Ascending aorta (tissue), 2 donors: Measurements from ENCODE around the gene GIT2. TPM values are rescaled to one million over a fixed set of nuclear protein-coding genes. Genes with fewer than 3 reads are reported as not detected.

Experiments used
- DNase-seq, 2 donors: peaks; one replicate each; pipeline ENCODE4 v3.0.0-alpha.2; 2019; ENCODE audit warnings: low spot score in 2 of 2
- H3K27ac ChIP-seq, 2 donors: fragments of 200-600 bp; sonication (generic); one replicate each; pipeline ENCODE4 v1.5.1; 2016 to 2017; ENCODE audit warnings: mild to moderate bottlenecking in 1 of 2
- H3K27me3 ChIP-seq: fragments of 200-600 bp; sonication (generic); one replicate; pipeline ENCODE4 v1.5.1; 2017
- H3K36me3 ChIP-seq, 2 donors: fragments of 200-600 bp; sonication (generic); one replicate each; pipeline ENCODE4 v1.5.1; 2016
- H3K4me1 ChIP-seq, 2 donors: fragments of 200-600 bp; sonication (generic); one replicate each; pipeline ENCODE4 v1.5.1; 2016 to 2017; ENCODE audit warnings: mild to moderate bottlenecking in 1 of 2
- H3K4me3 ChIP-seq, 2 donors: fragments of 200-600 bp; sonication (generic); one replicate each; pipeline ENCODE4 v1.5.1; 2016 to 2017; ENCODE audit warnings: mild to moderate bottlenecking in 1 of 2
- H3K9me3 ChIP-seq, 2 donors: fragments of 200-600 bp; sonication (generic); one replicate each; pipeline ENCODE4 v1.5.1; 2016
- intact Hi-C: fragments of 100-400 bp; cut with DNase I; formaldehyde crosslinking; loops from one replicate; pipeline ENCODE4 v1.15.1; 2023
- total RNA-seq: library from RNA; depleted of rRNA; stranded (reverse); fragments of >200 nt; gene quantifications from one replicate; pipeline ENCODE4 v1.1.0, GENCODE V29; 2016
- TF ChIP-seq, protein P1 (sequence below), 3 experiments: fragments of 200-600 bp in 2 of 3; fragments of 450-650 bp in 1 of 3; sonication (generic) in 2 of 3; IDR thresholded peaks; one replicate each; pipeline ENCODE4 v1.5.1; 2016 to 2019; ENCODE audit warnings: antibody characterized with exemption in 3 of 3, mild to moderate bottlenecking in 1 of 3, moderate library complexity in 1 of 3

GIT2 gene
- total RNA-seq, 1 donor from 2014 or later: 44.9 TPM

DNA sequence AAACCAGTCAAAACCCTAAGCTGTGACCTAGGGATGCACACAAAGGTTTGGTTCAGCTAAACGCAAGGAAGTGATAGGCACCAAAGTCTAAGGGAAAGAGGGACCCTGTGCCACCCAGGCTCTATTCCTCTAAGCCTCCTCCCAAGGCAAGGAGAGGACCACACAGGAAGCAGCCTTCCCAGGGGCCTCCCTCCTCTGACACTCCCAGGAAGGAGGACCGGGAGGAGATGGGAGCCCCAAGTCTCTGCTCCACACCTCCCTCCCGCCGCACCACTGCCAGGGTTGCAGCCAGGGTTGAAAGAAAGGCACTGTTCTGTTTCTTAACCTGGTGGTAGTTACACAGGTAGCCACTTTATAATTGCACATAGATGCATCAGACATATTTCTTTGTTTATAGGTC, 74.2 kb downstream of the GIT2 start:
- intact Hi-C loops: no loop called here
- Histone ChIP-seq H3K27me3 (no peaks in the 10 kb centered on the region), H3K9me3 (no peaks in the 10 kb centered on the region), H3K27ac (no peak overlapping the region), H3K36me3 (peaks cover 40 to 47% of the 10 kb centered on the region in 2 donors), H3K4me1 (no peaks in the 10 kb centered on the region), H3K4me3 (no peak overlapping the region)
- TF ChIP-seq, protein P1, sequence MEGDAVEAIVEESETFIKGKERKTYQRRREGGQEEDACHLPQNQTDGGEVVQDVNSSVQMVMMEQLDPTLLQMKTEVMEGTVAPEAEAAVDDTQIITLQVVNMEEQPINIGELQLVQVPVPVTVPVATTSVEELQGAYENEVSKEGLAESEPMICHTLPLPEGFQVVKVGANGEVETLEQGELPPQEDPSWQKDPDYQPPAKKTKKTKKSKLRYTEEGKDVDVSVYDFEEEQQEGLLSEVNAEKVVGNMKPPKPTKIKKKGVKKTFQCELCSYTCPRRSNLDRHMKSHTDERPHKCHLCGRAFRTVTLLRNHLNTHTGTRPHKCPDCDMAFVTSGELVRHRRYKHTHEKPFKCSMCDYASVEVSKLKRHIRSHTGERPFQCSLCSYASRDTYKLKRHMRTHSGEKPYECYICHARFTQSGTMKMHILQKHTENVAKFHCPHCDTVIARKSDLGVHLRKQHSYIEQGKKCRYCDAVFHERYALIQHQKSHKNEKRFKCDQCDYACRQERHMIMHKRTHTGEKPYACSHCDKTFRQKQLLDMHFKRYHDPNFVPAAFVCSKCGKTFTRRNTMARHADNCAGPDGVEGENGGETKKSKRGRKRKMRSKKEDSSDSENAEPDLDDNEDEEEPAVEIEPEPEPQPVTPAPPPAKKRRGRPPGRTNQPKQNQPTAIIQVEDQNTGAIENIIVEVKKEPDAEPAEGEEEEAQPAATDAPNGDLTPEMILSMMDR (IDR thresholded peaks at IDR 0.05): no peak
- no peak for DNase-seq

DNA sequence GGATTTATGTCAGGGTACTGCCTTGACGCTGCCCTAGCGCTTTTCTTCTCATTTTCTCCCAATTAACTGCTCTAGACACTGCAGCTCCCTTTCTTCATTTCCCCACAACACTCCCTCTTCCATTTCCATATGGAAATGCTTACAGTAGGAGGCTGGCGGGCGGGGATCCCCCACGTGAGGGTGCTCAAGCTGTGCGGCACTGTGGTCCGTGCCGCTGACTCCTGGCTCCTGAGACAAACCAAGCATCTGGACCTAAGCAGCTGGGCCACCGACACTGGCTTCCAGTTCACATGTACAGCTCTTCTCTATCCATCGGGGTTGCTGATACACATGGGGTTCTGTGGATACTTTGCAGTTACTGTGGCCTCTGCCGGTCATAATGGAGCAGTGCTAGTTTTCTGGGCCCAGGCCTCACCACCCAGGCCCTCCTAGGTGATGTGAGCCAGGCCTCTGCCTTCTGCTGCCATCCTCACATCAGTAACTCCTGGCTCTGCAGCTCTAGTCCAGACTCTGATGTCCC, 75.8 kb downstream of the GIT2 start:
- Histone ChIP-seq H3K4me1 (no peaks in the 10 kb centered on the region), H3K27ac (no peak overlapping the region), H3K27me3 (no peaks in the 10 kb centered on the region), H3K4me3 (no peak overlapping the region), H3K9me3 (no peaks in the 10 kb centered on the region), H3K36me3 (peaks cover 49 to 55% of the 10 kb centered on the region in 2 donors)
- intact Hi-C loops: no loop called here
- DNase-seq: no peak
- TF ChIP-seq, protein P1 (IDR thresholded peaks at IDR 0.05): no peak

DNA sequence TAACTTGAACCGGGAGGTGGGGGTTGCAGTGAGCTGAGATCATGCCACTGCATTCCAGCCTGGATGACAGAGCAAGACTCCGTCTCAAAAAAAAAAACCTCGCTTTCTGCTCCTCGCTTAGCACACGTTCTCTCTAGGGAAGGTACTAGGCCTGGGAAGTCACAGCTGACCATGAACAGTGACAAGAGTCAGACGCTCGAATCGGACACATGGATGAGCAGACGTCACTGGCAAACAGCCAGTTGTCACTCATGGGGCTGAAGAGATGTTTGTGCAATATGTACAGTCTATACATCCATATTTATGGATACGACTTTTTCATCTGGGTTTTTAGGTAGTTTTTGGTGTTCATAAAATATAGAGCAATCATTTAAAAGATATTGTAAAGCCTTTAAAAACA, 76.7 kb downstream of the GIT2 start:
- Histone ChIP-seq H3K9me3 (no peaks in the 10 kb centered on the region), H3K36me3 (peaks cover 57 to 64% of the 10 kb centered on the region in 2 donors), H3K27me3 (no peaks in the 10 kb centered on the region), H3K4me3 (no peak overlapping the region), H3K4me1 (no peaks in the 10 kb centered on the region), H3K27ac (no peak overlapping the region)
- TF ChIP-seq, protein P1 (IDR thresholded peaks at IDR 0.05): no peak
- intact Hi-C loops: no loop called here
- DNase-seq: no peak

DNA sequence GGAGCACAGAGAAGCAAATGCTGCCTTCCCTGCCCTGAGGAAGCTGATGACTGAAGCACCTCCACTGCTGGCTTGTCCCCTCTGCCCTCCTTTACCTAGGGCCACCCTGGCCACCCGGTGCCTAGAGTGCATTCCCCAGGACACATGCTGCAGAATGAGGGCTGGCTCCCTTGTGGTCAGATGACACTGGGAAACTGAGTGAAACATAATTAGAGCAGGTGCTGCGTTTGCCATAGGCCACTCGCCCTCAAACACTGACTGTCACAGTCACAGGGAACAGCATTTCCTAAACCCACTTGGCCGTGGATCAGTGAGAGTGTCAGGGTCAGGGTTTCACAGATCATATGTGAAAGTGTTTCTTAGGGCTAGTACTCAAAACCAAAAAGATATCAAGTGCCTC, 80.1 kb downstream of the GIT2 start:
- intact Hi-C loops: no loop called here
- Histone ChIP-seq H3K4me3 (no peak overlapping the region), H3K4me1 (no peaks in the 10 kb centered on the region), H3K27ac (no peak overlapping the region), H3K27me3 (no peaks in the 10 kb centered on the region), H3K9me3 (no peaks in the 10 kb centered on the region), H3K36me3 (peaks cover 80 to 85% of the 10 kb centered on the region in 2 donors)
- no peak for DNase-seq
- TF ChIP-seq, protein P1 (IDR thresholded peaks at IDR 0.05): no peak

DNA sequence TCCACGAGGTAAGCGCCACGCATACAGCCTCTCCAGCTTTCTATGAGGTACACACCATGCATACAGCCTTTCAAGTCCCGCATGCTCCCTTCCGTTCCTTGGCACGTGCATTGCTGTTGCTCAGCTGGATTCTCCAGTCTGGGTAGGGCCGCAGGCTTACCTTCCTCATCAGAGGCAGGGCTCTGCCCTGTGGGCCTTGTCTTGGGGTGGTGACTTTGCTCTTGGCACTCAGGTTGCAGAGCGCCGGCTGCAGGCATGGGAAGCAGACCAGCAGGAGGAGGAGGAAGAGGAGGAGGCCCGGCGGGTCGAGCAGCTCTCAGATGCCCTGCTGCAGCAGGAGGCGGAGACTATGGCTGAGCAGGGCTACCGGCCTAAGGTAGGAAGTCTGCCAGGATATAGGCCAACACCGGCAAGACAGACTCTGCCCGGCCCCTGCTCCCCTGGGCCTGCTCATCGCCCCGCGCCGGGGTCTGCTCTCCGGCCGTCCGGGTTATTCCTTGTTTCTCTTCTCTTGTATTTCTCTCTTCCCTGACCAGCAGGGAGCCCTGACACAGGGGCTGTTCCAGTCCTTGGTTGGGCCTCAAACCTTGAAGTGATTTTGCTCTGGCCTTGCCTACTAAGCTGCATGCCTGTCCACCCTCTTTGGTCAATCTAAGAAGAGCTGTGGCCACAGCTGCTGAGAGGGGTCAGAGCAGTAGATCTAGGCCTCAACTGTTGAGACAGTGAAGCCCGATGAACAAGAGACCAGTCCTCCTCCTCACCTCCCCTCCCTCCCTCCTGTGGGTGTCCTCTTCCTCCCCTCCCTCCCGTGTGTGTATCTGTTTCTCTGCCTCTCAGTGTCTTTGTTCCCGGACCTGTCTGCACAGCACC, 80.8 kb downstream of the GIT2 start:
- TF ChIP-seq, protein P1 (IDR thresholded peaks at IDR 0.05): no peak
- no peak for DNase-seq
- intact Hi-C loops: no loop called here
- no peaks in the 10 kb centered on the region for H3K4me1 ChIP-seq
- no peaks in the 10 kb centered on the region for H3K27me3 ChIP-seq
- no peak overlapping the region for H3K27ac ChIP-seq
- H3K4me3 ChIP-seq: no peak overlapping the region
- H3K36me3 ChIP-seq: peaks cover 76 to 85% of the 10 kb centered on the region in 2 donors
- no peaks in the 10 kb centered on the region for H3K9me3 ChIP-seq
